Muscle layer of duodenum (tissue), 2 donors: ENCODE measurements around the gene NINJ2.

Source experiments
- H3K27ac ChIP-seq: one replicate; pipeline ENCODE4 v1.7.0; 2013; ENCODE audit warnings: mild to moderate bottlenecking, low read length
- H3K27me3 ChIP-seq: one replicate; pipeline ENCODE4 v1.7.0; 2013; ENCODE audit warnings: low read depth, mild to moderate bottlenecking, control low read depth, low read length
- H3K36me3 ChIP-seq, 2 donors: one replicate each; pipeline ENCODE4 v1.7.0; 2013; ENCODE audit warnings: low read length in 2 of 2, control low read depth in 1 of 2, mild to moderate bottlenecking in 1 of 2; ENCODE audit not compliant: insufficient read depth in 2 of 2, control insufficient read depth in 1 of 2
- H3K4me1 ChIP-seq, 2 donors: one replicate each; pipeline ENCODE4 v1.7.0; 2013; ENCODE audit warnings: low read length in 2 of 2, mild to moderate bottlenecking in 2 of 2, control low read depth in 1 of 2, moderate library complexity in 1 of 2; ENCODE audit not compliant: insufficient read depth in 2 of 2, control insufficient read depth in 1 of 2
- H3K4me3 ChIP-seq, 2 donors: one replicate each; pipeline ENCODE4 v1.7.0; 2013; ENCODE audit warnings: low read length in 2 of 2, low read depth in 1 of 2, mild to moderate bottlenecking in 1 of 2
- H3K9me3 ChIP-seq, 2 donors: one replicate each; pipeline ENCODE4 v1.7.0; 2013; ENCODE audit warnings: low read length in 2 of 2, control low read depth in 1 of 2, mild to moderate bottlenecking in 1 of 2; ENCODE audit not compliant: control insufficient read depth in 1 of 2
- donor health status: healthy.

The NINJ2 gene

DNA sequence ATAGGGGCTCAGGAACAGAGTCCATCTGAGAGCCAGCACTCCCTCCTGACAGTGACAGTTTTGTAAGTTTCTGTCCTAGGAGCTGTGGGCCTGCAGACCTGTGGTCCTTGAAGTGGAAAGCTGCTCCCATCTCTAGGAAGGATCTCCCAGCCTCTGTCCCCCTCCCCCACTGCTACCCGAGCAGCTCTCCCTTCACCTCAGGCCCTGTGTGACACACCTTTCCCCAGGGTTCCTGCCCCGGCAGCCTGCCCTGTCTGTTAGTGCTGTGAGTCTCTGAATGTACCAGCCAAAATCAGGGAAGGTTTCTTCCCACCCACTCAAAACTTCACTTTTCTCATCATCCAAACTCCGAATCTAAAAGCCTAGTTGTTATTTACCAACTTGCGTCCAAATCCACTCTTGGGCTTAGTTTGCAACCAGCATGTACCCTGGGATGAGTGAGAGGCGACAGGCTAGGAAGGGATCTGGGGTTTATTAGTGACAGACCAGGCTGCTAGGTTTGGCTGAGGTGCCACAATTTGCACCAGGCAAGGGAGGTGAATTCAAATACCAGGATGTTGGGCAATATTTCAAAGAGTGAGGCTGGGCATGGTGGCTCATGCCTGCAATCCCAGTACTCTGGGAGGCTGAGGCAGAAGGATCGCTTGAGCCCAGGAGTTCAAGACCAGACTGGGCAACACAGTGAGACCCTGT lies 39.9 kb downstream of the NINJ2 start:
- Histone ChIP-seq H3K9me3 (no peaks in the 10 kb centered on the region), H3K27me3 (no peaks in the 10 kb centered on the region), H3K4me3 (no peak overlapping the region), H3K36me3 (no peaks in the 10 kb centered on the region), H3K27ac (no peak overlapping the region), H3K4me1 (no peaks in the 10 kb centered on the region)

DNA sequence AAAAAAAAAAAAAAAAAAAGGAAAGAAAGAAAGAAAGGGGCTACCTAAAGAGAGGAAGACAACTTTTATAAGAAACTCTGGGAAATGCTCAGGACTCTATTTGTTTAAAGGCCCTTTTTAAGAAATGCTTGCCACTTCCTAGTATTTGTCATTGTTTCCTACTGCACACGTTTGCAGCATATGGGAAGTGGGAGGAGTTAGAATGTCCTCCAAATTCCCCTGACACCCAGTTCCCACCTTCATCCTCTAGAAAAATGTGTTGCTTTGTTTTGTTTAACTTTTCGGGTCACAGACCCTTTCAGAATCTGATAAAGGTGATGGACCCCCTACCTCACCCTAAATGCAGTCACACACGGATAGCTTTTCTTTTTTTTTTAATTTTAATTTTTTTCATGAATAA lies 40.8 kb downstream of the NINJ2 start:
- Histone ChIP-seq H3K27ac (no peak overlapping the region), H3K36me3 (no peaks in the 10 kb centered on the region), H3K4me1 (no peaks in the 10 kb centered on the region)

DNA sequence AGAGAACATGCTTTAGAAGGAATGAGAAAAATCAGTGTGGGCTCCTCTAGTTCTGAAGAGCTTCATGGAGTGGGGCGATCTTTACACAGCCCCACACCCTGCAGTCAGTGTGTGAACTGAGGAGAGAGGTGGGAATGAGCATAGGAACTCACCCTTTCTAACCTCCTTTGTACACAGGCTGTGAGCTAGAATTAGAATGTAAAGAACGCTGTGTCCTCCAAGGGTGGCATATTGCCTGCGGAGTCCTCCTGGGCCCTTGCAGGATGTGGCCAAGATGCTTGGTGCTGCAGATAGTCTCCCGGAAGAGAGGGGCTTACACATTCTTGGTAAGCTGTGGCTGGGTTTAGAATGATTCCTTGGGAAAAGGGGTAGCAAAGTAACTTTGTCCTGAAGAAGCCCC lies 43.9 kb downstream of the NINJ2 start:
- no peaks in the 10 kb centered on the region for H3K27me3 ChIP-seq
- no peaks in the 10 kb centered on the region for H3K9me3 ChIP-seq
- H3K4me3 ChIP-seq: no peak overlapping the region
- no peak overlapping the region for H3K27ac ChIP-seq
- H3K36me3 ChIP-seq: no peaks in the 10 kb centered on the region
- no peaks in the 10 kb centered on the region for H3K4me1 ChIP-seq

More for the DNA sequence above, 40.8 kb downstream of the NINJ2 start:
- no peak overlapping the region for H3K4me3 ChIP-seq
- H3K27me3 ChIP-seq: no peaks in the 10 kb centered on the region
- H3K9me3 ChIP-seq: no peaks in the 10 kb centered on the region

DNA sequence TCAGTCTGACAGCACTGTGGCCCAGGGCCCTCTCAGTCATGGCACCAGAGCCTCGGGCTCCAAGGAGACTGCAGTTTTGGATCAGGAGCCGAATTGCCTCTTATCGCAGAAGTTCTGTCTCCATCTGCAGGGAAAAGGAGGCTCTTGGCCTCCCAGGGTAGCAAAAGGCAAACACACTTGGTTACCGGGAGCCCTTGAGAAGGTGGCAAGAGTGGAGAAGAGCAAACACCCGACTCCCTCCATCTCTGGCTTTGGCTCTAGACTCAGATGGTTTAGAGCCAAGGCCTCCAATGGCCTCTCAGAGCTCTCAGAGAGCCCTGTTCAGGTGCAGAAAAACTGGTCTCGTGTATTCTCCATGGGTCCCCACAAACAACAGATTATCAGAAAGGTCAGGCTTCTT lies 44.6 kb downstream of the NINJ2 start:
- Histone ChIP-seq H3K27me3 (no peaks in the 10 kb centered on the region), H3K4me1 (no peaks in the 10 kb centered on the region), H3K9me3 (no peaks in the 10 kb centered on the region), H3K36me3 (no peaks in the 10 kb centered on the region), H3K4me3 (no peak overlapping the region), H3K27ac (no peak overlapping the region)

DNA sequence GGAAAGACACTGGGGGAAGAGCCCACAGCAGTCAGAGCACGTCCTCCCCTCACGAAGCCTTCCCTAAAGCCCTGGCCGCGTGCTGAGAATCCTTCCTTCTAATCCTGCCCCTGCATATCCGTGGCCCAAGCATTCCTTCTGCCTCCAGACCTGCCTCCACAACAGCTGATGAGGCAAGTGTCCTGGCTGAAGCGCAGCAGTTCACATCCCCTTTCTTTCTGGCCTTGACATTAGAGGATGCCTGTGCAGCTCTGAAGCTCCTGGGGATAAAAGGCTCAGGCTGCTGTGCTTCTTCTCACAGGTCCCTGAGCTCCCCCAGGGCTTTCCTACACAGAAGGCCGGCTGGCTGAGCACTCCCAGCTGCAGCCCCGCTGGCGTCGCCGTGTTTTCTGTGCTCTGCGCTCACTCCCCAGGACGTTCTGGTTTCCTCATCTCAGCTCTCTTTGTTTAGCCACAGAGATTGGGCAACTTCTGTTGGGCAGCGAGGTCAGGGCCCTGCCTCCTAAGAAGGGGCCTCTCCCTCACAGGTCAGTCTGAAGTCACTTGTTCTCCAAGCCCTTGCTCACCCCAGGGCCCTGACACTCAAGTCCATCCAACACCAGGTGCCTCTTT lies 45.8 kb downstream of the NINJ2 start:
- Histone ChIP-seq H3K4me3 (no peak overlapping the region), H3K4me1 (no peaks in the 10 kb centered on the region), H3K36me3 (no peaks in the 10 kb centered on the region), H3K9me3 (no peaks in the 10 kb centered on the region), H3K27ac (no peak overlapping the region), H3K27me3 (no peaks in the 10 kb centered on the region)

DNA sequence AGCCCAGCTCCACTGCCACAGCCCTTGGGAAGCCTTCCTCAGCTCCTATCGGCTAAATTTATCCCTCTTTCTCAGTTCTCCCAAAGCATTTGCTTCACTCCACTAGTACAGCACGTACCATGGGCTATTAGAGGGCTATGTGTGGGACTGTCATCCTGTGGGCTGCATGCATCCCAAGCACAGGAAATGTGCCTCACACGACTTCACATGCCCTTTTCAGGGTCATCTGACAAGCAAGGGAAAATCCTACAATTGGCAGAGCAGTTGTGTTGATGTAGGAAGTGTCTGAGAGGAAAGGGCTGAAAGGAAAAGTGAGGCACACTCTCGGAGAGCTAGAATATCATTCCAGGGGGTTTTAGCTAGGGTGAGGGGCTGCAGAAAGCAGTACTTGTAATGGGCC lies 47.6 kb downstream of the NINJ2 start:
- no peak overlapping the region for H3K4me3 ChIP-seq
- no peaks in the 10 kb centered on the region for H3K27me3 ChIP-seq
- H3K4me1 ChIP-seq: no peaks in the 10 kb centered on the region
- H3K27ac ChIP-seq: no peak overlapping the region
- no peaks in the 10 kb centered on the region for H3K9me3 ChIP-seq
- H3K36me3 ChIP-seq: no peaks in the 10 kb centered on the region

DNA sequence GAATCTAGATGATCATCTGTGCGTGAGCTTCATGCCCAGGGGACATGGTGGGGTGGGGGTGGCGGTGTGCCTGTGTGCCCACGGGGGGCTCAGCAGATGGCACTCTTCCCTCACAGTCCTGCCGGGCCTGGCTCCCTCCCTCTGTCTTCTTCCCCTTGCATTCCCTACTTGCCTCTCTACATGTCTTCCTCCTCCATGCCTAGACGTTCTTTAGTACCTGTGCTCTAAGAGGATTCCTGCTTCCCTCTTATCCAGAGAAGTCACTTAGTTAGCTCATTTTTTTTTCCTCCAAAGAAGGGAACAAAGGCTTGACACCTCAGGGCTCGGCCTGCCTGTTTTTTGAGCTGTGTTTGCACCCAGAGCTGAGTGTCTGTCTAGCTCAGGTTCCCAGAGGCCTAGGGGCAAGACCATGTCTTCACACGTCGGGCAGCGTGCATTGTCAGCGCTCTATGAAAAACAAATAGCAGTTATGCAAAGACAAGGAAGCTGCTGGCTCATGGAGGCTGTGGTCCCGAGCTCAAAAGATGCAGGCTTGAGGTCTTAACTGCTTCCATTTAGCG lies 48.8 kb downstream of the NINJ2 start:
- no peaks in the 10 kb centered on the region for H3K27me3 ChIP-seq
- no peak overlapping the region for H3K27ac ChIP-seq
- H3K4me1 ChIP-seq: no peaks in the 10 kb centered on the region
- H3K36me3 ChIP-seq: no peaks in the 10 kb centered on the region
- H3K4me3 ChIP-seq: no peak overlapping the region
- H3K9me3 ChIP-seq: no peaks in the 10 kb centered on the region

DNA sequence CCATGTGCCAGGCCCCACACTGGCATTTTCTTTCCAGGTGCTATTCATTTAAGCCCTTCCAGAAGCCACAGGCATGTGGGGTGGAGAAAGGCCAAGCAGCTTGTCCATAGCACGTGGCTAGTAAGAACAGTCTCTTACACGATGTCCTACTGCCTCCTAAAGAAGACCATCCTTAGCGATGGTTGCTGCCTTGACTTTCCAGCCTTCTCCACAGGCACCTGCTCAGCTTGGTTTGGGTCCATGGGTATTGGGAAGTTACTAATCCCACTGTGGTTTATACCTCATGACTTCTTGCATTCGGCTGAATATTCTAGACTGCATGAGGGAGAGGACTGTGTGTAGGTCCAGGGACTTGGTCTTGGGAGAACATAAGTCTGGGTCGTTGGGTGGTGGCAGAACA lies 49.2 kb downstream of the NINJ2 start:
- Histone ChIP-seq H3K4me1 (no peaks in the 10 kb centered on the region), H3K36me3 (no peaks in the 10 kb centered on the region), H3K9me3 (no peaks in the 10 kb centered on the region), H3K27me3 (no peaks in the 10 kb centered on the region), H3K4me3 (no peak overlapping the region), H3K27ac (no peak overlapping the region)

DNA sequence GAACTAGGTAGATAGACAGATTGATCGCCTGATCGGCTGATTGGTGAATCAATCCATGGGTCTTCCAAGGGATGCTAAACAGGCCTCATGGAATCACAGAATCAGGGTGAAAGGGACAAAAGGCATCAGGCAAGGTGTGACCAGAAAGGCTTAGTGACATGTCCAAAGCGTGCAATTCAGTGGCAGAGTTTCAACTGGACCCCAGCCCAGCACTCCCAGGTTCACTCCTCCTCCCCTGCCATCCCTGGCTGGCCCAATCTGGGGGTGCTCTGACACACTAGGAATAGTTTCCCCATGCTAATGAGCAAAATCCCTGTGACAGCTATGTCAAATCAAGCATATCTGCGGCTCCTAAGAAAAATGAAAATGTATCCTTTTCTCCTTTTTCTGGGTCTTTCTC lies 50.4 kb downstream of the NINJ2 start:
- Histone ChIP-seq H3K4me1 (no peaks in the 10 kb centered on the region), H3K36me3 (no peaks in the 10 kb centered on the region), H3K27ac (no peak overlapping the region)

DNA sequence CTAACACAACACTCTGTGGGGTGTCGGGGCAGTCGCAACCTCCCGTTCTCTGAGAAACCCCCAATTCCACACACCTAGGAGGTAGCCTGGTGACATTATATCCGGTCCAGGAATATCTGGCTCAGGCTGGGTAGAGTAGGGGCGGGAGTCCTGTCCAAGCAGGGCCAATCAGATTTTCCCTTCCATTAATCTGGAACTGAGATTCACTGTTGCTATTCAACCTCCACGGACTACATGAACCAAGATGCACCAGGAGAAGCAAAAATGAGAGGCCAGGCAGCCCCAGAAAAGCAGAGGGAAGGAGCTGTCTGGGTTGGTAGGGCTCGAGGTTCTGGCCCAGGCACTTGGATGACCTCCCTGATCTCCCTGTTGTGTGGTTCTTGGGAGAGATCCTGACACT lies 51.0 kb downstream of the NINJ2 start:
- no peaks in the 10 kb centered on the region for H3K9me3 ChIP-seq
- no peak overlapping the region for H3K27ac ChIP-seq
- no peaks in the 10 kb centered on the region for H3K27me3 ChIP-seq
- H3K4me1 ChIP-seq: no peaks in the 10 kb centered on the region
- H3K36me3 ChIP-seq: no peaks in the 10 kb centered on the region
- no peak overlapping the region for H3K4me3 ChIP-seq

More for the DNA sequence above, 50.4 kb downstream of the NINJ2 start:
- no peak overlapping the region for H3K4me3 ChIP-seq
- H3K27me3 ChIP-seq: no peaks in the 10 kb centered on the region
- no peaks in the 10 kb centered on the region for H3K9me3 ChIP-seq

DNA sequence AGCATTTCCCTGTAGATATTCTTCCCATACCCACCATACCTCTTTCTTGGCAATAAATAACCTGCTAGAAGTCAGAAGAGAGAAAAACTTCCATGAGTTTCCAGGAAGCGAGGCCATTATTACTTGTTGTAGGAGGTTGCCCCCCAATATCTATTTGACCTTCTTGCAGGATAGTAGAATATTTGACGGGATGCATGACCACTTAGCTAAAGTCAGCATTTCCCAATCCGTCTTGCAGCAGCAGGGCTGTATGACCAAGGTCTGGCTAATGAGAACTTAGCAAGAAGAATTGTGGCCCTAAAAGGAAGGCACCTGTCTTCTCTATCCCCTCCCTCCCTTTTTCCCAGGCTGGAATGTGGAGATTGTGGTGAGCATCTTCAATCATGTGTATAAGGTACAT lies 51.5 kb downstream of the NINJ2 start:
- no peaks in the 10 kb centered on the region for H3K9me3 ChIP-seq
- H3K27me3 ChIP-seq: no peaks in the 10 kb centered on the region
- H3K27ac ChIP-seq: no peak overlapping the region
- no peaks in the 10 kb centered on the region for H3K4me1 ChIP-seq
- H3K36me3 ChIP-seq: no peaks in the 10 kb centered on the region
- H3K4me3 ChIP-seq: no peak overlapping the region

DNA sequence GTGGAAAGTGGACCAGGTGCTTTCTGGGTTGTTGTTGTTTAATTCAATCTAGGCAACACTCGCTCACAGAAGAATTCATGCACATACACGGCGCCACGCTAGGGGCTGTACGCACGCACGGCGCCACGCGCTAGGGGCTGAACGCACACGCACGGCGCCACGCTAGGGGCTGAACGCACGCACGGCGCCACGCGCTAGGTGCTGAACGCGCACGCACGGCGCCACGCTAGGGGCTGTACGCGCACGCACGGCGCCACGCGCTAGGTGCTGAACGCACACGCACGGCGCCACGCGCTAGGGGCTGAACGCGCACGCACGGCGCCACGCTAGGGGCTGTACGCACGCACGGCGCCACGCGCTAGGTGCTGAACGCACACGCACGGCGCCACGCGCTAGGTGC lies 54.3 kb downstream of the NINJ2 start:
- Histone ChIP-seq H3K27me3 (no peaks in the 10 kb centered on the region), H3K4me1 (no peaks in the 10 kb centered on the region), H3K4me3 (no peak overlapping the region), H3K36me3 (no peaks in the 10 kb centered on the region), H3K27ac (no peak overlapping the region), H3K9me3 (no peaks in the 10 kb centered on the region)
